Calu3 (cell line): Measurements from ENCODE around the gene PDCD7. TPM values are rescaled to one million over a fixed set of nuclear protein-coding genes. Genes with fewer than 3 reads are reported as not detected.
"Not testable (repeated sequence)": the region's sequence is repeated elsewhere in the genome, so short reads cannot be mapped to it uniquely, and the experiment has no call there.

Experiments
- BruUV-seq: library from RNA; stranded (reverse); fragments of 400-500 nt; replicated peaks from 2 replicates; lab custom pipeline; 2021; lab: Mats Ljungman, UMichigan
- CTCF ChIA-PET: fragments of 300-600 bp; sonication (Branson Sonifier 250); formaldehyde crosslinking; loops from one replicate; lab custom pipeline; 2022; ENCODE audit warnings: antibody characterized with exemption; lab: Charles Lee
- DNase-seq: peaks from one replicate; pipeline ENCODE4 v3.0.0; 2022
- H3K27ac Mint-ChIP-seq: one replicate; pipeline ENCODE4 v1.8.0; 2022; ENCODE audit warnings: mixed read lengths; ENCODE audit not compliant: unreplicated experiment
- H3K27me3 Mint-ChIP-seq: one replicate; pipeline ENCODE4 v1.8.0; 2022; ENCODE audit warnings: mixed read lengths; ENCODE audit not compliant: unreplicated experiment
- H3K36me3 Mint-ChIP-seq: one replicate; pipeline ENCODE4 v1.8.0; 2022; ENCODE audit warnings: mild to moderate bottlenecking, moderate library complexity, mixed read lengths; ENCODE audit not compliant: insufficient read depth, unreplicated experiment
- H3K4me1 Mint-ChIP-seq: one replicate; pipeline ENCODE4 v1.8.0; 2022; ENCODE audit warnings: mild to moderate bottlenecking, low read depth, mixed read lengths; ENCODE audit not compliant: unreplicated experiment
- H3K4me3 Mint-ChIP-seq: one replicate; pipeline ENCODE4 v1.8.0; 2022; ENCODE audit warnings: mild to moderate bottlenecking, low read depth, moderate library complexity, mixed read lengths; ENCODE audit not compliant: unreplicated experiment
- H3K9me3 Mint-ChIP-seq: one replicate; pipeline ENCODE4 v1.8.0; 2022; ENCODE audit warnings: low read depth, mixed read lengths; ENCODE audit not compliant: unreplicated experiment
- CTCF ChIP-seq: fragments of 200-600 bp; IDR thresholded peaks from one replicate; pipeline ENCODE4 v1.8.0; 2022; ENCODE audit warnings: antibody characterized with exemption; ENCODE audit not compliant: unreplicated experiment
- intact Hi-C: fragments of 100-400 bp; cut with micrococcal nuclease; formaldehyde crosslinking; loops from one replicate; pipeline ENCODE4 v1.10.0; 2022; ENCODE audit not compliant: unreplicated experiment
- total RNA-seq: library from RNA; stranded (reverse); gene quantifications from 2 replicates; pipeline ENCODE4 v1.2.3, GENCODE V29; 2022

PDCD7 gene
- total RNA-seq, 1 experiment from 2014 or later: 26.4 TPM

GRCh38 chr15:65101891-65102708 is 31.5 kb downstream of the PDCD7 start:
- Mint-ChIP-seq H3K27ac (no peak overlapping the region), H3K4me1 (no peaks in the 10 kb centered on the region), H3K9me3 (no peaks in the 10 kb centered on the region), H3K4me3 (no peak overlapping the region), H3K27me3 (no peaks in the 10 kb centered on the region), H3K36me3 (peaks cover 27% of the 10 kb centered on the region)
- no peak for DNase-seq
- intact Hi-C loops: loop anchor here (1.0 kb wide), 1 partner anchor 47 kb away; no protein-coding TSS in a partner anchor
- CTCF ChIA-PET: interaction anchor here (0.6 to 1.7 kb wide), 14 partner anchors 9 to 69 kb away, joined by 3 to 14 read pairs (median 4); partner anchors contain the start of gene PDCD7
- BruUV-seq: no TSS peak
- TF ChIP-seq CTCF: peak; percentile 4

- Mint-ChIP-seq H3K4me1 (no peaks in the 10 kb centered on the region), H3K4me3 (no peak overlapping the region), H3K27me3 (no peaks in the 10 kb centered on the region), H3K9me3 (no peaks in the 10 kb centered on the region), H3K36me3 (peaks cover 27% of the 10 kb centered on the region), H3K27ac (no peak overlapping the region)
- TF ChIP-seq CTCF: peak; percentile 88
- BruUV-seq: no TSS peak
- peak; percentile 80 for DNase-seq
- CTCF ChIA-PET: interaction anchor here (0.6 to 1.7 kb wide), 13 partner anchors 9 to 69 kb away, joined by 3 to 14 read pairs (median 5); partner anchors contain the start of gene PDCD7
- intact Hi-C loops: loop anchor here (1.0 kb wide), 1 partner anchor 46 kb away; no protein-coding TSS in a partner anchor
These were observed 32.2 kb downstream of the PDCD7 start for GRCh38 chr15:65101411-65101890.

DNA sequence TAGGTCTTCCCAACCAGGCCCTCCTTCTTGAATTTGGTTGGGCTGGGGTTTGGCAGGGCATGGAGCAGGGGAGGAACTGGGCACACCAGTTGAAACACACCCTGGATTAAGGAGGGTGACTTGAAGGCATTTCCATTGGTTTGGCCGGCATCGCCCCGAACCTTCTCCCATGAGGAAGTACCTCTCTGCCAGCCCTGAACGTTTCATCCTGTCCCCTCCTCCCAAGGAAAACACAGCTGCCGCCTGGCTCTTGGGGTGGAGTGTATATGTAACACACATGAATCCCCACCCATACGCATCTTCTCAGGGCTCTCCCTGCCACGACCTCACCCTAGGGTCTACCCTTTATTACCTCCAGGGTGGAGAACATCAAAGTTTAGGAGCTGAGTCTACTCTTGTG is 33.2 kb downstream of the PDCD7 start:
- BruUV-seq: no TSS peak
- Mint-ChIP-seq H3K27me3 (no peaks in the 10 kb centered on the region), H3K27ac (no peak overlapping the region), H3K4me1 (no peaks in the 10 kb centered on the region), H3K9me3 (no peaks in the 10 kb centered on the region), H3K4me3 (no peak overlapping the region), H3K36me3 (peaks cover 27% of the 10 kb centered on the region)
- no peak for DNase-seq
- intact Hi-C loops: no loop called here
- TF ChIP-seq CTCF: no peak
- CTCF ChIA-PET: interaction anchor here (1.5 to 1.7 kb wide), 2 partner anchors 13 to 22 kb away, joined by 5 to 10 read pairs; no protein-coding TSS in a partner anchor

DNA sequence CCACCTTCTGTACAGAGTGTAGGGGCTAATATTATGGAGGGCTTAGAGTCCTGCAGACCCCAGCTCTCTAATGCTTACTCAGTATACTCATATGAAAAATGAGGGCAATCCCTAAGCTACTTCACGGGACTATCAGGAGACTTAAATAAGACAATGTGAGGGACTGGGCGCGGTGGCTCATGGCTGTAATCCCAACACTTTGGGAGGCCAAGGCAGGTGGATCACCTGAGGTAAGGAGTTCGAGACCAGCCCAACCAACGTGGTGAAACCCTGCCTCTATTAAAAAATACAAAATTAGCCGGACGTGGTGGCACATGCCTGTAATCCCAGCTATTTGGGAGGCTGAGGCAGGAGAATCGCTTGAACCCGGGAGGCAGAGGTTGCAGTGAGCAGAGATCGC is 33.8 kb downstream of the PDCD7 start:
- H3K27me3 Mint-ChIP-seq, DNase-seq, H3K27ac Mint-ChIP-seq, BruUV-seq, H3K9me3 Mint-ChIP-seq, intact Hi-C loops, CTCF ChIA-PET, H3K4me1 Mint-ChIP-seq, H3K4me3 Mint-ChIP-seq: not testable (repeated sequence)
- peaks cover 27% of the 10 kb centered on the region for H3K36me3 Mint-ChIP-seq
